Neural progenitor cell (in vitro differentiated cells): ENCODE results near the gene TAF8. TPM values are rescaled to one million over a fixed set of nuclear protein-coding genes. Genes with fewer than 3 reads are reported as not detected.

Experiments
- DNase-seq: peaks from one replicate; pipeline ENCODE4 v3.0.0-alpha.2; 2016; ENCODE audit warnings: low spot score
- H2AFZ ChIP-seq: fragments of 200-600 bp; sonication (generic); replicated peaks from 2 replicates; pipeline ENCODE4 v1.6.1; 2016; ENCODE audit warnings: antibody characterized with exemption
- H3F3A ChIP-seq: fragments of 200-600 bp; sonication (generic); 2 replicates; pipeline ENCODE4 v1.6.1; 2016; ENCODE audit warnings: antibody characterized with exemption, low read depth
- H3K27ac ChIP-seq: fragments of 200-600 bp; sonication (generic); 2 replicates; pipeline ENCODE4 v1.5.1; 2016; ENCODE audit warnings: mild to moderate bottlenecking
- H3K27me3 ChIP-seq: fragments of 200-600 bp; sonication (generic); 2 replicates; pipeline ENCODE4 v1.6.1; 2016; ENCODE audit warnings: mild to moderate bottlenecking, moderate library complexity
- H3K36me3 ChIP-seq: fragments of 200-600 bp; sonication (generic); 2 replicates; pipeline ENCODE4 v1.5.1; 2016
- H3K4me1 ChIP-seq: fragments of 200-600 bp; sonication (generic); 2 replicates; pipeline ENCODE4 v1.6.1; 2016; ENCODE audit warnings: mixed run types
- H3K4me2 ChIP-seq: fragments of 200-600 bp; sonication (generic); 2 replicates; pipeline ENCODE4 v1.6.1; 2016
- H3K4me3 ChIP-seq: fragments of 200-600 bp; sonication (generic); 2 replicates; pipeline ENCODE4 v1.5.1; 2016
- H3K79me2 ChIP-seq: fragments of 200-600 bp; sonication (generic); 2 replicates; pipeline ENCODE4 v1.6.1; 2016; ENCODE audit warnings: low read depth
- H3K9ac ChIP-seq: fragments of 200-600 bp; sonication (generic); 2 replicates; pipeline ENCODE4 v1.6.1; 2016
- H3K9me3 ChIP-seq: fragments of 200-600 bp; sonication (generic); 2 replicates; pipeline ENCODE4 v1.5.1; 2016; ENCODE audit warnings: low read depth
- H4K20me1 ChIP-seq: fragments of 200-600 bp; sonication (generic); 2 replicates; pipeline ENCODE4 v1.6.1; 2016; ENCODE audit warnings: low read depth
- H3K27ac Mint-ChIP-seq: 3 replicates; pipeline ENCODE4 v1.8.0; 2021; ENCODE audit warnings: mixed read lengths
- H3K27me3 Mint-ChIP-seq: 2 replicates; pipeline ENCODE4 v1.8.0; 2022; ENCODE audit warnings: low read depth, mild to moderate bottlenecking, inconsistent platforms, moderate library complexity, mixed read lengths; ENCODE audit not compliant: insufficient read depth
- H3K36me3 Mint-ChIP-seq: 3 replicates; pipeline ENCODE4 v1.8.0; 2021; ENCODE audit warnings: mixed read lengths
- H3K4me1 Mint-ChIP-seq: 3 replicates; pipeline ENCODE4 v1.8.0; 2021; ENCODE audit warnings: mixed read lengths
- H3K4me3 Mint-ChIP-seq: 3 replicates; pipeline ENCODE4 v1.8.0; 2021; ENCODE audit warnings: mild to moderate bottlenecking, moderate library complexity, mixed read lengths
- H3K9me3 Mint-ChIP-seq: 3 replicates; pipeline ENCODE4 v1.8.0; 2020; ENCODE audit warnings: mixed read lengths
- CTCF ChIP-seq: fragments of 200-600 bp; sonication (generic); IDR thresholded peaks from 2 replicates; pipeline ENCODE4 v1.5.1; 2017; ENCODE audit warnings: antibody characterized with exemption, mild to moderate bottlenecking
- EZH2 ChIP-seq: fragments of 200-600 bp; sonication (generic); IDR thresholded peaks from 2 replicates; pipeline ENCODE4 v1.6.1; 2017; ENCODE audit warnings: antibody characterized with exemption, mild to moderate bottlenecking, moderate library complexity
- EZH2phosphoT487 ChIP-seq: fragments of 200-600 bp; sonication (generic); IDR thresholded peaks from 2 replicates; pipeline ENCODE4 v1.6.1; 2017; ENCODE audit warnings: antibody characterized with exemption
- total RNA-seq: library from RNA; depleted of rRNA; stranded (reverse); fragments of >200 nt; gene quantifications from 2 replicates; pipeline ENCODE4 v1.2.3, GENCODE V29; 2015; ENCODE audit warnings: low replicate concordance

Gene TAF8
- total RNA-seq, 1 donor from 2014 or later, result 38.0 TPM

DNA sequence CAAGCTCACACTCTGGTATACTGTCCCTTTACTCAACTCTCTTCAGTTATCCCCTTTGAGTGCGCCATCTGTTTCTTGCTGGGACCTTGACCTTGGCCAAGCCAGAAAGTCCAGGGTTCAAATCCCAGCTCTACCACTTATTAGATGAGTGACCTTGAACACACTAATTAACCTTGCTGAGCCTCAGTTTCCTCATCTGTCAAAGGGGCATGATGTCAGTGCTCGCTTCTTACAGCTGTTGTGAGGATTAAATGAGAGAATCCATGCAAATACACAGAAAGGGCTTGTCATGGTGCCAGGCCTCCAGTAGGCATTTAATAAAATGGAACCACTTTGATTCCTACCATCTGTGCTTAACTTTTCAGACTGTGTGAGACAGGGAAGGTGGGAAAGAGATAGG is 57.7 kb downstream of the TAF8 start:
- H3K4me3 ChIP-seq, result no peak overlapping the region
- Mint-ChIP-seq H3K9me3 (peaks cover 3% of the 10 kb centered on the region), H3K4me1 (peaks cover 5% of the 10 kb centered on the region), H3K27ac (no peak overlapping the region), H3K27me3 (peaks cover 8% of the 10 kb centered on the region), H3K4me3 (no peak overlapping the region), H3K36me3 (no peaks in the 10 kb centered on the region)
- TF ChIP-seq EZH2 (no peak), EZH2phosphoT487 (no peak), CTCF (no peak)
- no peaks in the 10 kb centered on the region for H3K79me2 ChIP-seq
- H3K36me3 ChIP-seq, result no peaks in the 10 kb centered on the region
- no peak overlapping the region for H2AFZ ChIP-seq
- peaks cover 3% of the 10 kb centered on the region for H3K4me1 ChIP-seq
- no peaks in the 10 kb centered on the region for H4K20me1 ChIP-seq
- H3K27me3 ChIP-seq, result no peaks in the 10 kb centered on the region
- no peak overlapping the region for H3K4me2 ChIP-seq
- no peaks in the 10 kb centered on the region for H3K9me3 ChIP-seq
- peaks cover 11% of the 10 kb centered on the region for H3F3A ChIP-seq
- no peak overlapping the region for H3K9ac ChIP-seq
- no peak for DNase-seq
- H3K27ac ChIP-seq, result no peak overlapping the region

DNA sequence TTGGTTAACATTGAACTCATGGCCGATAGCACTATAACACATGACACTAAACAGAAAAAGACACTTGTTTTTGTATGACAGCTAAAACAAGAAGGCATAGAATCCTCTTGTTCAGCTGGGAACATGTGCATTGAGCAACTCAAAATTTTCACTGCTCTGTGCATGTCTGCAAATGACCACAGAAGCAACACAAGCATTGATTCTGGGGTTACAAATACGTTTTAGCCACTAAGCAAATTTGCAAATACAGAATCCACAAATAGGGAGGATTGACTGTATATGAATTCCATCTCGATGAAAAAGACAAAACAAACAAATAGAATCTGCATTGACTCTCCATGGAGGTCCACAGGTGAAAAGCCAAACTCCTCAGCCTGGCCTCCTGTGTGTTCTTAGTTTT is 60.4 kb downstream of the TAF8 start:
- no peak for DNase-seq
- Histone ChIP-seq H3K9me3 (no peaks in the 10 kb centered on the region), H3F3A (peaks cover 7% of the 10 kb centered on the region), H3K79me2 (no peaks in the 10 kb centered on the region), H3K4me3 (no peak overlapping the region), H4K20me1 (no peaks in the 10 kb centered on the region), H3K4me2 (no peak overlapping the region), H3K27me3 (no peaks in the 10 kb centered on the region), H3K4me1 (no peaks in the 10 kb centered on the region), H3K27ac (no peak overlapping the region), H3K36me3 (no peaks in the 10 kb centered on the region), H2AFZ (no peak overlapping the region), H3K9ac (no peak overlapping the region)
- no peak overlapping the region for H3K4me3 Mint-ChIP-seq
- peaks cover 3% of the 10 kb centered on the region for H3K9me3 Mint-ChIP-seq
- TF ChIP-seq EZH2phosphoT487 (no peak), CTCF (no peak), EZH2 (no peak)
- no peak overlapping the region for H3K27ac Mint-ChIP-seq
- H3K36me3 Mint-ChIP-seq, result no peaks in the 10 kb centered on the region
- peaks cover 5% of the 10 kb centered on the region for H3K4me1 Mint-ChIP-seq
- peaks cover 4% of the 10 kb centered on the region for H3K27me3 Mint-ChIP-seq

GRCh38 chr6:42112351-42112750 is 62.0 kb downstream of the TAF8 start:
- Mint-ChIP-seq H3K27me3 (peaks cover 2% of the 10 kb centered on the region), H3K36me3 (no peaks in the 10 kb centered on the region), H3K27ac (no peak overlapping the region), H3K9me3 (peaks cover 3% of the 10 kb centered on the region), H3K4me1 (no peaks in the 10 kb centered on the region), H3K4me3 (no peak overlapping the region)
- H2AFZ ChIP-seq, result no peak overlapping the region
- no peaks in the 10 kb centered on the region for H3K79me2 ChIP-seq
- no peaks in the 10 kb centered on the region for H3F3A ChIP-seq
- no peak for DNase-seq
- H3K9me3 ChIP-seq, result no peaks in the 10 kb centered on the region
- H3K27me3 ChIP-seq, result no peaks in the 10 kb centered on the region
- no peaks in the 10 kb centered on the region for H3K4me1 ChIP-seq
- no peak overlapping the region for H3K4me2 ChIP-seq
- no peaks in the 10 kb centered on the region for H4K20me1 ChIP-seq
- TF ChIP-seq CTCF (no peak), EZH2phosphoT487 (no peak), EZH2 (no peak)
- H3K27ac ChIP-seq, result no peak overlapping the region
- no peaks in the 10 kb centered on the region for H3K36me3 ChIP-seq
- no peak overlapping the region for H3K4me3 ChIP-seq
- no peak overlapping the region for H3K9ac ChIP-seq
